WI38 (cell line): ENCODE data around the gene DNAH6.

Experiments
- H3K4me3 ChIP-seq: 2 replicates; pipeline ENCODE4 v1.5.1; 2011; ENCODE audit warnings: low read depth, mild to moderate bottlenecking, control low read depth, low read length
- CTCF ChIP-seq: IDR thresholded peaks from 2 replicates; pipeline ENCODE4 v1.5.1; 2012; ENCODE audit warnings: low read depth, mild to moderate bottlenecking, control low read depth, low read length

Gene DNAH6

GRCh38 chr2:84836215-84836614 lies 319.9 kb downstream of the DNAH6 start:
- TF ChIP-seq CTCF: no peak
- H3K4me3 ChIP-seq: no peak overlapping the region

GRCh38 chr2:84838434-84839145 lies 322.3 kb downstream of the DNAH6 start:
- TF ChIP-seq CTCF: no peak

GRCh38 chr2:84839851-84840250 lies 323.6 kb downstream of the DNAH6 start:
- TF ChIP-seq CTCF: no peak
- H3K4me3 ChIP-seq: no peak overlapping the region

More at GRCh38 chr2:84838434-84839145, 322.3 kb downstream of the DNAH6 start:
- no peak overlapping the region for H3K4me3 ChIP-seq

GRCh38 chr2:84840306-84840705 lies 324.0 kb downstream of the DNAH6 start:
- no peak for TF ChIP-seq CTCF
- H3K4me3 ChIP-seq: no peak overlapping the region

- TF ChIP-seq CTCF: no peak
- no peak overlapping the region for H3K4me3 ChIP-seq
Observed at GRCh38 chr2:84841577-84841976, 325.3 kb downstream of the DNAH6 start.

- TF ChIP-seq CTCF: no peak
- no peak overlapping the region for H3K4me3 ChIP-seq
Observed at GRCh38 chr2:84844141-84844540, 327.8 kb downstream of the DNAH6 start.

GRCh38 chr2:84846041-84846663 lies 329.9 kb downstream of the DNAH6 start:
- no peak for TF ChIP-seq CTCF
- no peak overlapping the region for H3K4me3 ChIP-seq
